ENCODE results near the gene NLGN4X.
A peak's percentile ranks its signal among the peaks of the same experiment; 100 is the strongest.

NLGN4X gene

GRCh38 chrX:6228720-6229119 is at the start of gene NLGN4X:
TSS of gene NLGN4X (minus strand) at chrX:6228867. CDS start at chrX:6151466, 77,401 bp downstream.
- intact Hi-C loops (cut with DNase I): no loop called here
- DNase-seq: peak in 9 of 10 donors; percentile 23 to 87 (median 42)

- intact Hi-C loops (cut with DNase I): no loop called here
- DNase-seq: no peak
These were observed 37.4 kb upstream of the NLGN4X start for GRCh38 chrX:6266041-6266440.

- intact Hi-C loops (cut with DNase I): no loop called here
- DNase-seq: no peak
These were observed 34.3 kb upstream of the NLGN4X start for GRCh38 chrX:6262959-6263358.

- intact Hi-C loops (cut with DNase I): no loop called here
- no peak for DNase-seq
These were observed 28.4 kb upstream of the NLGN4X start for GRCh38 chrX:6257025-6257424.

- DNase-seq: no peak
- intact Hi-C loops (cut with DNase I): no loop called here
These were observed 16.0 kb upstream of the NLGN4X start for GRCh38 chrX:6244666-6245065.

GRCh38 chrX:6238576-6238975 is 9.9 kb upstream of the NLGN4X start:
- DNase-seq: no peak
- intact Hi-C loops (cut with DNase I): no loop called here

- no peak for DNase-seq
- intact Hi-C loops (cut with DNase I): no loop called here
These were observed 732 bp downstream of the NLGN4X start for GRCh38 chrX:6227935-6228334.

GRCh38 chrX:6227453-6227835 is 1.2 kb downstream of the NLGN4X start:
- intact Hi-C loops (cut with DNase I): no loop called here
- DNase-seq: peak in 3 of 10 donors; percentile 16 to 72 (median 64)

GRCh38 chrX:6226596-6227452 is 1.8 kb downstream of the NLGN4X start:
- DNase-seq: peak in 8 of 10 donors; percentile 8 to 83 (median 14)
- intact Hi-C loops (cut with DNase I): no loop called here

GRCh38 chrX:6225911-6226595 is 2.6 kb downstream of the NLGN4X start:
- intact Hi-C loops (cut with DNase I): no loop called here

GRCh38 chrX:6225288-6225910 is 3.3 kb downstream of the NLGN4X start:
- intact Hi-C loops (cut with DNase I): no loop called here
- DNase-seq: no peak

More at GRCh38 chrX:6225911-6226595, 2.6 kb downstream of the NLGN4X start:
- peak in 9 of 10 donors; percentile 13 to 87 (median 33) for DNase-seq

- intact Hi-C loops (cut with DNase I): loop anchor here (5.0 kb wide), 1 partner anchor 201 kb away; no protein-coding TSS in a partner anchor
These were observed 5.2 kb downstream of the NLGN4X start for GRCh38 chrX:6223516-6223915.

GRCh38 chrX:6210230-6210629 is 18.4 kb downstream of the NLGN4X start:
- intact Hi-C loops (cut with DNase I): no loop called here
- DNase-seq: no peak

More at GRCh38 chrX:6223516-6223915, 5.2 kb downstream of the NLGN4X start:
- DNase-seq: no peak

- DNase-seq: no peak
- intact Hi-C loops (cut with DNase I): no loop called here
These were observed 25.0 kb downstream of the NLGN4X start for GRCh38 chrX:6203462-6204215.

GRCh38 chrX:6199486-6199885 is 29.2 kb downstream of the NLGN4X start:
- intact Hi-C loops (cut with DNase I): no loop called here
- DNase-seq: no peak

- no peak for DNase-seq
- intact Hi-C loops (cut with DNase I): no loop called here
These were observed 41.4 kb downstream of the NLGN4X start for GRCh38 chrX:6187256-6187655.

- no peak for DNase-seq
- intact Hi-C loops (cut with DNase I): no loop called here
These were observed 43.7 kb downstream of the NLGN4X start for GRCh38 chrX:6184900-6185515.

- intact Hi-C loops (cut with DNase I): no loop called here
These were observed 52.8 kb downstream of the NLGN4X start for GRCh38 chrX:6175914-6176313.

GRCh38 chrX:6170424-6170823 is 58.2 kb downstream of the NLGN4X start:
- no peak for DNase-seq
- intact Hi-C loops (cut with DNase I): no loop called here

More at GRCh38 chrX:6175914-6176313, 52.8 kb downstream of the NLGN4X start:
- DNase-seq: no peak

- DNase-seq: no peak
- intact Hi-C loops (cut with DNase I): no loop called here
These were observed 59.3 kb downstream of the NLGN4X start for GRCh38 chrX:6169407-6169806.

All from posterior cingulate gyrus (tissue), 11 donors.